K562 (cell line): Measurements from ENCODE around the gene RBM25. TPM values are rescaled to one million over a fixed set of nuclear protein-coding genes. Genes with fewer than 3 reads are reported as not detected.

Source experiments
- BHLHE40 ChIP-seq: IDR thresholded peaks from 2 replicates; pipeline ENCODE4 v1.6.1; 2011; ENCODE audit warnings: low read length, improper control_type of control experiment
- CBX1 ChIP-seq: sonication (generic); IDR thresholded peaks from 2 replicates; pipeline ENCODE4 v1.6.1; 2016; ENCODE audit warnings: antibody characterized with exemption, low read depth, mild to moderate bottlenecking
- CEBPB ChIP-seq: fragments of 450-650 bp; IDR thresholded peaks from 2 replicates; pipeline ENCODE4 v1.6.1; 2016; ENCODE audit warnings: missing genetic modification characterization, missing compliant biosample characterization
- CSDE1 ChIP-seq, 2 experiments: fragments of 450-650 bp; IDR thresholded peaks; 2 replicates each; pipeline ENCODE4 v1.6.1; 2016; ENCODE audit warnings: mild to moderate bottlenecking in 1 of 2
- EWSR1 ChIP-seq: fragments of 450-650 bp; IDR thresholded peaks from 2 replicates; pipeline ENCODE4 v1.6.1; 2018; ENCODE audit warnings: borderline replicate concordance, mild to moderate bottlenecking, low read depth, moderate library complexity; ENCODE audit not compliant: partially characterized antibody
- FOXM1 ChIP-seq, 2 experiments: fragments of 450-650 bp in 1 of 2; sonication (generic) in 1 of 2; formaldehyde crosslinking in 1 of 2; IDR thresholded peaks; 2 replicates each; pipeline versions ENCODE4 v1.6.1 to v1.9.0; 2017 to 2022; ENCODE audit warnings: low read depth in 2 of 2, mild to moderate bottlenecking in 2 of 2, missing genetic modification reagents in 1 of 2, moderate library complexity in 1 of 2
- HDAC6 ChIP-seq: IDR thresholded peaks from 2 replicates; pipeline ENCODE4 v1.6.1; 2012; ENCODE audit warnings: low read depth, mild to moderate bottlenecking, control low read depth, inconsistent platforms, low read length, moderate library complexity
- polyA plus RNA-seq, 8 experiments: library from polyadenylated mRNA; depleted of rRNA in 4 of 8; stranded (reverse) in 5 of 8; unstranded in 3 of 8; fragments of >200 nt; fragmentation: Nextera tagmentation in 2 of 8; fragmentation: Illumina TruSeq in 1 of 8; extraction: Ambion mirVana in 2 of 8; extraction: Trizol in 1 of 8; gene quantifications; 2 replicates each; pipeline versions ENCODE4 v1.2.1 to v1.2.3, GENCODE V29; 2011 to 2014; ENCODE audit warnings: inconsistent platforms in 1 of 8, missing spikeins in 1 of 8
- total RNA-seq, 7 experiments: library from RNA; depleted of rRNA in 6 of 7; stranded (reverse); fragments of >200 nt in 6 of 7; fragmentation: Illumina TruSeq in 2 of 7; extraction: Trizol in 2 of 7; gene quantifications; 2 replicates each; pipeline versions ENCODE4 v1.2.1 to v1.2.3, GENCODE V29; 2011 to 2021; ENCODE audit warnings: low replicate concordance in 1 of 7
- TF ChIP-seq, protein P1 (sequence below): fragments of 250-450 bp; sonication (Bioruptor Pico); IDR thresholded peaks from 2 replicates; pipeline ENCODE4 v1.4.0; 2020; ENCODE audit warnings: mild to moderate bottlenecking, moderate library complexity
- TF ChIP-seq, protein P2 (sequence below): fragments of 450-650 bp; IDR thresholded peaks from 2 replicates; pipeline ENCODE4 v1.6.1; 2016; ENCODE audit warnings: missing biosample characterization, missing genetic modification characterization
- TF ChIP-seq, protein P3 (sequence below): fragments of 250-450 bp; sonication (Bioruptor Pico); IDR thresholded peaks from 2 replicates; pipeline ENCODE4 v1.5.0; 2020; ENCODE audit warnings: mild to moderate bottlenecking, borderline replicate concordance
- TF ChIP-seq, protein P4 (sequence below): sonication (generic); formaldehyde crosslinking; IDR thresholded peaks from 2 replicates; pipeline ENCODE4 v1.8.0; 2022; ENCODE audit warnings: mild to moderate bottlenecking, missing genetic modification reagents
- TF ChIP-seq, protein P5 (sequence below), 2 experiments: fragments of 150-350 bp in 1 of 2; IDR thresholded peaks; 2 replicates each; pipeline ENCODE4 v1.6.1; 2012 to 2016; ENCODE audit warnings: low read depth in 2 of 2, low read length in 2 of 2, mild to moderate bottlenecking in 1 of 2, moderate library complexity in 1 of 2
- TF ChIP-seq, protein P6 (sequence below): fragments of 250-450 bp; sonication (Bioruptor Pico); IDR thresholded peaks from 2 replicates; pipeline ENCODE4 v1.5.1; 2021; ENCODE audit warnings: mild to moderate bottlenecking

RBM25 gene
- total and polyA plus RNA-seq, 9 of the 15 experiments (the other 6 are each of a cell fraction or from before 2014, with no cell fraction given) = 28.6 to 80.1 (median 48.1) TPM

DNA sequence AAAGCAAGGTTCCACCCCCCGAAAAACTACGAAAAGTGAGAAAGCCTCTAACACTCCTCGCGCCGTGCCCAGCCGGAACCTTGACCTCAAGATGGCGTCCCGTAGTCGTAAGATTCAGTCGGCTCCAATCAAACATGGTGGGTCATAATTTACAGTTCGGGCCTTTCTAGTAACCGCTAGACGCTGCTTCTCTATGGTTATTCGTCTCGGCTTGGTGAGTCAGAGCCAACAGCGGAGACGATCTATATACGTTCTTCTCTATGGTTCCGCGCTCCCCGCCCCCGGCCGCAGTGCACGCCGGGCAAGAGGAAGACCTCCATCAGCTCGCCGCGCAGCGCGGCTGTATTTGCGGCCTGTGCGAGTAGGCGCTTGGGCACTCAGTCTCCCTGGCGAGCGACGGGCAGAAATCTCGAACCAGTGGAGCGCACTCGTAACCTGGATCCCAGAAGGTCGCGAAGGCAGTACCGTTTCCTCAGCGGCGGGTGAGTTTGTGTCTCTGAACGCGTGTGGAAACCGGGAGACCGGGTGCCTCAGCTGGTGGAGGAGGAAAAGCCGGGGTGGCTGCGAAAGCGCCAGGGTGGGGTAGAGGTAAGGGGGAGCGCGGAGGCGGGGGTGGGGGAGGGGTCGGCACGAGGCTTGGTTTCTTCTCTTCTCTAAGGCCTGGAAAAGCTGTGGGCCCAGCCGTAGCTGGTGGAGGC is at the start of gene RBM25 (continued):
- TF ChIP-seq, protein P1, sequence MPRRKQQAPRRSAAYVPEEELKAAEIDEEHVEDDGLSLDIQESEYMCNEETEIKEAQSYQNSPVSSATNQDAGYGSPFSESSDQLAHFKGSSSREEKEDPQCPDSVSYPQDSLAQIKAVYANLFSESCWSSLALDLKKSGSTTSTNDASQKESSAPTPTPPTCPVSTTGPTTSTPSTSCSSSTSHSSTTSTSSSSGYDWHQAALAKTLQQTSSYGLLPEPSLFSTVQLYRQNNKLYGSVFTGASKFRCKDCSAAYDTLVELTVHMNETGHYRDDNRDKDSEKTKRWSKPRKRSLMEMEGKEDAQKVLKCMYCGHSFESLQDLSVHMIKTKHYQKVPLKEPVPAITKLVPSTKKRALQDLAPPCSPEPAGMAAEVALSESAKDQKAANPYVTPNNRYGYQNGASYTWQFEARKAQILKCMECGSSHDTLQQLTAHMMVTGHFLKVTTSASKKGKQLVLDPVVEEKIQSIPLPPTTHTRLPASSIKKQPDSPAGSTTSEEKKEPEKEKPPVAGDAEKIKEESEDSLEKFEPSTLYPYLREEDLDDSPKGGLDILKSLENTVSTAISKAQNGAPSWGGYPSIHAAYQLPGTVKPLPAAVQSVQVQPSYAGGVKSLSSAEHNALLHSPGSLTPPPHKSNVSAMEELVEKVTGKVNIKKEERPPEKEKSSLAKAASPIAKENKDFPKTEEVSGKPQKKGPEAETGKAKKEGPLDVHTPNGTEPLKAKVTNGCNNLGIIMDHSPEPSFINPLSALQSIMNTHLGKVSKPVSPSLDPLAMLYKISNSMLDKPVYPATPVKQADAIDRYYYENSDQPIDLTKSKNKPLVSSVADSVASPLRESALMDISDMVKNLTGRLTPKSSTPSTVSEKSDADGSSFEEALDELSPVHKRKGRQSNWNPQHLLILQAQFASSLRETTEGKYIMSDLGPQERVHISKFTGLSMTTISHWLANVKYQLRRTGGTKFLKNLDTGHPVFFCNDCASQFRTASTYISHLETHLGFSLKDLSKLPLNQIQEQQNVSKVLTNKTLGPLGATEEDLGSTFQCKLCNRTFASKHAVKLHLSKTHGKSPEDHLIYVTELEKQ (CRISPR knock-in tag) = no peak
- TF ChIP-seq, protein P2, sequence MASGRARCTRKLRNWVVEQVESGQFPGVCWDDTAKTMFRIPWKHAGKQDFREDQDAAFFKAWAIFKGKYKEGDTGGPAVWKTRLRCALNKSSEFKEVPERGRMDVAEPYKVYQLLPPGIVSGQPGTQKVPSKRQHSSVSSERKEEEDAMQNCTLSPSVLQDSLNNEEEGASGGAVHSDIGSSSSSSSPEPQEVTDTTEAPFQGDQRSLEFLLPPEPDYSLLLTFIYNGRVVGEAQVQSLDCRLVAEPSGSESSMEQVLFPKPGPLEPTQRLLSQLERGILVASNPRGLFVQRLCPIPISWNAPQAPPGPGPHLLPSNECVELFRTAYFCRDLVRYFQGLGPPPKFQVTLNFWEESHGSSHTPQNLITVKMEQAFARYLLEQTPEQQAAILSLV (tag) = no peak
- TF ChIP-seq, protein P3, sequence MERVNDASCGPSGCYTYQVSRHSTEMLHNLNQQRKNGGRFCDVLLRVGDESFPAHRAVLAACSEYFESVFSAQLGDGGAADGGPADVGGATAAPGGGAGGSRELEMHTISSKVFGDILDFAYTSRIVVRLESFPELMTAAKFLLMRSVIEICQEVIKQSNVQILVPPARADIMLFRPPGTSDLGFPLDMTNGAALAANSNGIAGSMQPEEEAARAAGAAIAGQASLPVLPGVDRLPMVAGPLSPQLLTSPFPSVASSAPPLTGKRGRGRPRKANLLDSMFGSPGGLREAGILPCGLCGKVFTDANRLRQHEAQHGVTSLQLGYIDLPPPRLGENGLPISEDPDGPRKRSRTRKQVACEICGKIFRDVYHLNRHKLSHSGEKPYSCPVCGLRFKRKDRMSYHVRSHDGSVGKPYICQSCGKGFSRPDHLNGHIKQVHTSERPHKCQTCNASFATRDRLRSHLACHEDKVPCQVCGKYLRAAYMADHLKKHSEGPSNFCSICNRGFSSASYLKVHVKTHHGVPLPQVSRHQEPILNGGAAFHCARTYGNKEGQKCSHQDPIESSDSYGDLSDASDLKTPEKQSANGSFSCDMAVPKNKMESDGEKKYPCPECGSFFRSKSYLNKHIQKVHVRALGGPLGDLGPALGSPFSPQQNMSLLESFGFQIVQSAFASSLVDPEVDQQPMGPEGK = no peak
- no peak for TF ChIP-seq BHLHE40
- no peak for TF ChIP-seq CEBPB (tag)
- no peak for TF ChIP-seq HDAC6
- no peak for TF ChIP-seq CBX1
- no peak for TF ChIP-seq FOXM1 (IDR thresholded peaks at IDR 0.05; ENCODE audit: low read depth)
- TF ChIP-seq FOXM1 (CRISPR knock-in tag; IDR thresholded peaks at IDR 0.05; ENCODE audit: low read depth) = no peak
- TF ChIP-seq, protein P4, sequence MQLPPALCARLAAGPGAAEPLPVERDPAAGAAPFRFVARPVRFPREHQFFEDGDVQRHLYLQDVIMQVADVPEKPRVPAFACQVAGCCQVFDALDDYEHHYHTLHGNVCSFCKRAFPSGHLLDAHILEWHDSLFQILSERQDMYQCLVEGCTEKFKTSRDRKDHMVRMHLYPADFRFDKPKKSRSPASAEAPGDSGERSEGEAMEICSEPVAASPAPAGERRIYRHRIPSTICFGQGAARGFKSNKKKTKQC = no peak
- TF ChIP-seq EWSR1 = no peak
- TF ChIP-seq, protein P5, sequence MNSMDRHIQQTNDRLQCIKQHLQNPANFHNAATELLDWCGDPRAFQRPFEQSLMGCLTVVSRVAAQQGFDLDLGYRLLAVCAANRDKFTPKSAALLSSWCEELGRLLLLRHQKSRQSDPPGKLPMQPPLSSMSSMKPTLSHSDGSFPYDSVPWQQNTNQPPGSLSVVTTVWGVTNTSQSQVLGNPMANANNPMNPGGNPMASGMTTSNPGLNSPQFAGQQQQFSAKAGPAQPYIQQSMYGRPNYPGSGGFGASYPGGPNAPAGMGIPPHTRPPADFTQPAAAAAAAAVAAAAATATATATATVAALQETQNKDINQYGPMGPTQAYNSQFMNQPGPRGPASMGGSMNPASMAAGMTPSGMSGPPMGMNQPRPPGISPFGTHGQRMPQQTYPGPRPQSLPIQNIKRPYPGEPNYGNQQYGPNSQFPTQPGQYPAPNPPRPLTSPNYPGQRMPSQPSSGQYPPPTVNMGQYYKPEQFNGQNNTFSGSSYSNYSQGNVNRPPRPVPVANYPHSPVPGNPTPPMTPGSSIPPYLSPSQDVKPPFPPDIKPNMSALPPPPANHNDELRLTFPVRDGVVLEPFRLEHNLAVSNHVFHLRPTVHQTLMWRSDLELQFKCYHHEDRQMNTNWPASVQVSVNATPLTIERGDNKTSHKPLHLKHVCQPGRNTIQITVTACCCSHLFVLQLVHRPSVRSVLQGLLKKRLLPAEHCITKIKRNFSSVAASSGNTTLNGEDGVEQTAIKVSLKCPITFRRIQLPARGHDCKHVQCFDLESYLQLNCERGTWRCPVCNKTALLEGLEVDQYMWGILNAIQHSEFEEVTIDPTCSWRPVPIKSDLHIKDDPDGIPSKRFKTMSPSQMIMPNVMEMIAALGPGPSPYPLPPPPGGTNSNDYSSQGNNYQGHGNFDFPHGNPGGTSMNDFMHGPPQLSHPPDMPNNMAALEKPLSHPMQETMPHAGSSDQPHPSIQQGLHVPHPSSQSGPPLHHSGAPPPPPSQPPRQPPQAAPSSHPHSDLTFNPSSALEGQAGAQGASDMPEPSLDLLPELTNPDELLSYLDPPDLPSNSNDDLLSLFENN (IDR thresholded peaks at IDR 0.05; ENCODE audit: low read depth in 2 of 2, low read length in 2 of 2) = peak in 1 of 2 experiments; percentile 50; a peak in 1 of 4 replicates
- TF ChIP-seq, protein P6, sequence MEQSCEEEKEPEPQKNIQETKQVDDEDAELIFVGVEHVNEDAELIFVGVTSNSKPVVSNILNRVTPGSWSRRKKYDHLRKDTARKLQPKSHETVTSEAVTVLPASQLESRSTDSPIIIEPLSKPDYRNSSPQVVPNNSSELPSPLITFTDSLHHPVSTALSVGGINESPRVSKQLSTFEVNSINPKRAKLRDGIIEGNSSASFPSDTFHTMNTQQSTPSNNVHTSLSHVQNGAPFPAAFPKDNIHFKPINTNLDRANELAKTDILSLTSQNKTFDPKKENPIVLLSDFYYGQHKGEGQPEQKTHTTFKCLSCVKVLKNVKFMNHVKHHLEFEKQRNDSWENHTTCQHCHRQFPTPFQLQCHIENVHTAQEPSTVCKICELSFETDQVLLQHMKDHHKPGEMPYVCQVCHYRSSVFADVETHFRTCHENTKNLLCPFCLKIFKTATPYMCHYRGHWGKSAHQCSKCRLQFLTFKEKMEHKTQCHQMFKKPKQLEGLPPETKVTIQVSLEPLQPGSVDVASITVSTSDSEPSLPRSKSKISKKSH (CRISPR knock-in tag) = no peak
- TF ChIP-seq CSDE1 (IDR thresholded peaks at IDR 0.05) = peak in 1 of 2 experiments; percentile 51; a peak in 1 of 4 replicates
